ENCODE results near the gene CREBBP. TPM values are rescaled to one million over a fixed set of nuclear protein-coding genes. Genes with fewer than 3 reads are reported as not detected.

Gene CREBBP
- total RNA-seq, 2 experiments from 2014 or later: 26.6 to 29.5 TPM

GRCh38 chr16:3713587-3714242 lies 166.8 kb downstream of the CREBBP start:
- Mint-ChIP-seq H3K9me3 (no peaks in the 10 kb centered on the region), H3K27me3 (no peaks in the 10 kb centered on the region), H3K36me3 (peaks cover 33% of the 10 kb centered on the region), H3K27ac (no peak overlapping the region), H3K4me1 (ENCODE audit: low read depth) (peaks cover 37% of the 10 kb centered on the region), H3K4me3 (no peak overlapping the region)
- intact Hi-C loops (cut with micrococcal nuclease): loop anchor here (10.0 kb wide), 1 partner anchor 541 kb away; no protein-coding TSS in a partner anchor
- ChIA-PET CTCF (interaction anchor here (0.5 to 1.1 kb wide), 2 partner anchors 24 to 561 kb away, joined by 3 to 5 read pairs; no protein-coding TSS in a partner anchor), POLR2A (no interaction called here)
- no peak for DNase-seq

- peaks cover 33% of the 10 kb centered on the region for H3K36me3 Mint-ChIP-seq
- no peak overlapping the region for H3K27ac Mint-ChIP-seq
- no peak for DNase-seq
- peaks cover 33% of the 10 kb centered on the region for H3K4me1 Mint-ChIP-seq (ENCODE audit: low read depth)
- H3K4me3 Mint-ChIP-seq: no peak overlapping the region
- no peaks in the 10 kb centered on the region for H3K9me3 Mint-ChIP-seq
- intact Hi-C loops (cut with micrococcal nuclease): loop anchor here (10.0 kb wide), 1 partner anchor 542 kb away; no protein-coding TSS in a partner anchor
- CTCF ChIA-PET: interaction anchor here (0.5 to 1.1 kb wide), 2 partner anchors 23 to 561 kb away, joined by 3 to 5 read pairs; no protein-coding TSS in a partner anchor
- POLR2A ChIA-PET: no interaction called here
- H3K27me3 Mint-ChIP-seq: no peaks in the 10 kb centered on the region
These were observed 167.6 kb downstream of the CREBBP start for GRCh38 chr16:3712861-3713372.

GRCh38 chr16:3706253-3707012 lies 174.1 kb downstream of the CREBBP start:
- no peak overlapping the region for H3K4me3 Mint-ChIP-seq
- no peaks in the 10 kb centered on the region for H3K9me3 Mint-ChIP-seq
- ChIA-PET CTCF (no interaction called here), POLR2A (no interaction called here)
- H3K36me3 Mint-ChIP-seq: peaks cover 14% of the 10 kb centered on the region
- intact Hi-C loops (cut with micrococcal nuclease): no loop called here
- no peaks in the 10 kb centered on the region for H3K4me1 Mint-ChIP-seq (ENCODE audit: low read depth)
- H3K27me3 Mint-ChIP-seq: no peaks in the 10 kb centered on the region
- DNase-seq: no peak
- no peak overlapping the region for H3K27ac Mint-ChIP-seq

GRCh38 chr16:3702082-3702481 lies 178.4 kb downstream of the CREBBP start:
- H3K4me3 Mint-ChIP-seq: no peak overlapping the region
- peaks cover 9% of the 10 kb centered on the region for H3K36me3 Mint-ChIP-seq
- H3K9me3 Mint-ChIP-seq: no peaks in the 10 kb centered on the region
- intact Hi-C loops (cut with micrococcal nuclease): no loop called here
- H3K27ac Mint-ChIP-seq: no peak overlapping the region
- peaks cover 6% of the 10 kb centered on the region for H3K4me1 Mint-ChIP-seq (ENCODE audit: low read depth)
- no peak for DNase-seq
- H3K27me3 Mint-ChIP-seq: no peaks in the 10 kb centered on the region
- ChIA-PET POLR2A (no interaction called here), CTCF (interaction anchor here (1.5 kb wide), 1 partner anchor 15 kb away, joined by 3 read pairs; no protein-coding TSS in a partner anchor)

GRCh38 chr16:3701531-3701930 lies 179.0 kb downstream of the CREBBP start:
- CTCF ChIA-PET: interaction anchor here (1.3 to 1.5 kb wide), 2 partner anchors 10 to 15 kb away, joined by 3 read pairs; no protein-coding TSS in a partner anchor
- no peak overlapping the region for H3K27ac Mint-ChIP-seq
- intact Hi-C loops (cut with micrococcal nuclease): no loop called here

GRCh38 chr16:3698941-3699340 lies 181.6 kb downstream of the CREBBP start:
- ChIA-PET POLR2A (no interaction called here), CTCF (interaction anchor here (0.6 kb wide), 1 partner anchor 43 kb away, joined by 3 read pairs; no protein-coding TSS in a partner anchor)
- Mint-ChIP-seq H3K36me3 (peaks cover 10% of the 10 kb centered on the region), H3K9me3 (no peaks in the 10 kb centered on the region), H3K27ac (no peak overlapping the region), H3K4me3 (no peak overlapping the region), H3K27me3 (no peaks in the 10 kb centered on the region), H3K4me1 (ENCODE audit: low read depth) (peaks cover 6% of the 10 kb centered on the region)
- intact Hi-C loops (cut with micrococcal nuclease): no loop called here
- DNase-seq: no peak

More at GRCh38 chr16:3701531-3701930, 179.0 kb downstream of the CREBBP start:
- no peak for DNase-seq
- POLR2A ChIA-PET: no interaction called here
- Mint-ChIP-seq H3K4me1 (ENCODE audit: low read depth) (peaks cover 6% of the 10 kb centered on the region), H3K4me3 (no peak overlapping the region), H3K27me3 (no peaks in the 10 kb centered on the region), H3K36me3 (peaks cover 6% of the 10 kb centered on the region), H3K9me3 (no peaks in the 10 kb centered on the region)

- H3K27me3 Mint-ChIP-seq: no peaks in the 10 kb centered on the region
- no peak for DNase-seq
- H3K27ac Mint-ChIP-seq: no peak overlapping the region
- ChIA-PET CTCF (interaction anchor here (1.7 kb wide), 1 partner anchor 10 kb away, joined by 3 read pairs; no protein-coding TSS in a partner anchor), POLR2A (no interaction called here)
- no peak overlapping the region for H3K4me3 Mint-ChIP-seq
- no peaks in the 10 kb centered on the region for H3K9me3 Mint-ChIP-seq
- peaks cover 7% of the 10 kb centered on the region for H3K36me3 Mint-ChIP-seq
- H3K4me1 Mint-ChIP-seq (ENCODE audit: low read depth): peaks cover 6% of the 10 kb centered on the region
- intact Hi-C loops (cut with micrococcal nuclease): no loop called here
These were observed 183.9 kb downstream of the CREBBP start for GRCh38 chr16:3696425-3697218.

GRCh38 chr16:3695610-3696369 lies 184.7 kb downstream of the CREBBP start:
- no peaks in the 10 kb centered on the region for H3K27me3 Mint-ChIP-seq
- H3K27ac Mint-ChIP-seq: no peak overlapping the region
- no peak for DNase-seq
- no peak overlapping the region for H3K4me3 Mint-ChIP-seq
- H3K36me3 Mint-ChIP-seq: peaks cover 7% of the 10 kb centered on the region
- intact Hi-C loops (cut with micrococcal nuclease): no loop called here
- H3K4me1 Mint-ChIP-seq (ENCODE audit: low read depth): peaks cover 7% of the 10 kb centered on the region
- CTCF ChIA-PET: interaction anchor here (1.0 to 1.7 kb wide), 2 partner anchors 9 to 558 kb away, joined by 3 to 5 read pairs; no protein-coding TSS in a partner anchor
- POLR2A ChIA-PET: no interaction called here
- no peaks in the 10 kb centered on the region for H3K9me3 Mint-ChIP-seq

- ChIA-PET POLR2A (interaction anchor here (0.9 to 1.2 kb wide), 2 partner anchors 10 to 57 kb away, joined by 3 read pairs; no protein-coding TSS in a partner anchor), CTCF (no interaction called here)
- DNase-seq: no peak
- Mint-ChIP-seq H3K27me3 (no peaks in the 10 kb centered on the region), H3K9me3 (no peaks in the 10 kb centered on the region), H3K4me3 (no peak overlapping the region), H3K36me3 (peaks cover 13% of the 10 kb centered on the region), H3K27ac (no peak overlapping the region), H3K4me1 (ENCODE audit: low read depth) (peaks cover 9% of the 10 kb centered on the region)
- intact Hi-C loops (cut with micrococcal nuclease): no loop called here
These were observed 186.5 kb downstream of the CREBBP start for GRCh38 chr16:3694051-3694450.

GRCh38 chr16:3691761-3692160 lies 188.8 kb downstream of the CREBBP start:
- H3K4me3 Mint-ChIP-seq: no peak overlapping the region
- H3K9me3 Mint-ChIP-seq: no peaks in the 10 kb centered on the region
- H3K36me3 Mint-ChIP-seq: peaks cover 26% of the 10 kb centered on the region
- H3K27ac Mint-ChIP-seq: no peak overlapping the region
- DNase-seq: no peak
- intact Hi-C loops (cut with micrococcal nuclease): no loop called here
- peaks cover 7% of the 10 kb centered on the region for H3K4me1 Mint-ChIP-seq (ENCODE audit: low read depth)
- H3K27me3 Mint-ChIP-seq: no peaks in the 10 kb centered on the region
- ChIA-PET POLR2A (no interaction called here), CTCF (interaction anchor here (0.6 to 1.4 kb wide), 8 partner anchors 9 to 711 kb away, joined by 3 to 4 read pairs (median 3); no protein-coding TSS in a partner anchor)

Measured in activated CD4-positive, alpha-beta memory T cell treated with anti-CD3 and anti-CD28 coated beads for 36 hours (primary cell).